ENCODE measurements around the gene TSPO.

The TSPO gene

GRCh38 chr22:43200031-43200430 is 48.7 kb downstream of the TSPO start:
- H3K4me1 ChIP-seq, result no peaks in the 10 kb centered on the region
- no peak overlapping the region for H3K4me3 ChIP-seq (ENCODE audit: low read depth, low read length)
- no peaks in the 10 kb centered on the region for H3K9me3 ChIP-seq (ENCODE audit: control insufficient read depth, low read length)
- no peaks in the 10 kb centered on the region for H3K36me3 ChIP-seq (ENCODE audit: control insufficient read depth, insufficient read depth, low read length)
- no peak overlapping the region for H2AFZ ChIP-seq
- no peak overlapping the region for H3K9ac ChIP-seq
- H3K27me3 ChIP-seq (ENCODE audit: control insufficient read depth, insufficient read depth, low read length), result no peaks in the 10 kb centered on the region
- H3K27ac ChIP-seq, result no peak overlapping the region
- no peak for TF ChIP-seq CTCF (IDR thresholded peaks at IDR 0.05)
- no peak overlapping the region for H3K4me2 ChIP-seq (ENCODE audit: low read length)
- H3K79me2 ChIP-seq, result no peaks in the 10 kb centered on the region

GRCh38 chr22:43200555-43200954 is 49.2 kb downstream of the TSPO start:
- no peak overlapping the region for H3K9ac ChIP-seq
- H3K4me2 ChIP-seq (ENCODE audit: low read length), result no peak overlapping the region
- H3K9me3 ChIP-seq (ENCODE audit: control insufficient read depth, low read length), result no peaks in the 10 kb centered on the region
- H3K79me2 ChIP-seq, result no peaks in the 10 kb centered on the region
- no peak overlapping the region for H3K27ac ChIP-seq
- no peak overlapping the region for H3K4me3 ChIP-seq (ENCODE audit: low read depth, low read length)
- no peak overlapping the region for H2AFZ ChIP-seq
- no peaks in the 10 kb centered on the region for H3K4me1 ChIP-seq
- no peak for TF ChIP-seq CTCF (IDR thresholded peaks at IDR 0.05)
- H3K27me3 ChIP-seq (ENCODE audit: control insufficient read depth, insufficient read depth, low read length), result no peaks in the 10 kb centered on the region
- H3K36me3 ChIP-seq (ENCODE audit: control insufficient read depth, insufficient read depth, low read length), result no peaks in the 10 kb centered on the region

- H3K27ac ChIP-seq, result no peak overlapping the region
These were observed 50.3 kb downstream of the TSPO start for GRCh38 chr22:43201486-43202219.

GRCh38 chr22:43202326-43202725 is 51.0 kb downstream of the TSPO start:
- Histone ChIP-seq H3K4me3 (ENCODE audit: low read depth, low read length) (no peak overlapping the region), H3K9me3 (ENCODE audit: control insufficient read depth, low read length) (no peaks in the 10 kb centered on the region), H3K4me1 (no peaks in the 10 kb centered on the region), H3K27ac (no peak overlapping the region), H3K79me2 (no peaks in the 10 kb centered on the region), H3K9ac (no peak overlapping the region), H3K27me3 (ENCODE audit: control insufficient read depth, insufficient read depth, low read length) (no peaks in the 10 kb centered on the region), H3K36me3 (ENCODE audit: control insufficient read depth, insufficient read depth, low read length) (no peaks in the 10 kb centered on the region), H3K4me2 (ENCODE audit: low read length) (no peak overlapping the region), H2AFZ (no peak overlapping the region)
- no peak for TF ChIP-seq CTCF (IDR thresholded peaks at IDR 0.05)

More at GRCh38 chr22:43201486-43202219, 50.3 kb downstream of the TSPO start:
- no peaks in the 10 kb centered on the region for H3K36me3 ChIP-seq (ENCODE audit: control insufficient read depth, insufficient read depth, low read length)
- H3K79me2 ChIP-seq, result no peaks in the 10 kb centered on the region
- no peak overlapping the region for H2AFZ ChIP-seq
- no peak overlapping the region for H3K4me3 ChIP-seq (ENCODE audit: low read depth, low read length)
- H3K9ac ChIP-seq, result no peak overlapping the region
- no peaks in the 10 kb centered on the region for H3K27me3 ChIP-seq (ENCODE audit: control insufficient read depth, insufficient read depth, low read length)
- no peaks in the 10 kb centered on the region for H3K4me1 ChIP-seq
- no peak for TF ChIP-seq CTCF (IDR thresholded peaks at IDR 0.05)
- H3K4me2 ChIP-seq (ENCODE audit: low read length), result no peak overlapping the region
- no peaks in the 10 kb centered on the region for H3K9me3 ChIP-seq (ENCODE audit: control insufficient read depth, low read length)
